ENCODE measurements around the gene SPINK5.

DNA sequence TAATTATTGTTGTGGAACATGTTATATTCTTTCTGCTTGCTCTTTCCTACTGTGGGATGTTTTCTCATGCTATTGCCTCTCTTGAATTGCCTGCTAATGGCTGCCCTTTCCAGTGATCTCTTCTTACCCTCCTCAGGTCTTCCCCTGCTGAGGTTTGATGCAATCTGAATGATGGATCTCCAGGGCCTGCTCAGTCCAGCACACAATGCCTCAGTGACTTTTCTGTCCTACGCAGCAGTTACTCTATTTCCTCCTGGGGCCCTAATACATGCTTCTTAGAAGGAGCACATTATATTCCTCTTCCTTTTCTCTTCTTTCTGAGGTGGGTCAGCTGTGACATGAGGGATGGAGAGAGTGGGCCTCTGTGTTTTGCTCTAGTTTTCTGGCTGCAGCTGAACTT is 104.5 kb downstream of the SPINK5 start, which contains the start of gene SPINK14:
- TF ChIP-seq POLR2A (IDR thresholded peaks at IDR 0.05; ENCODE audit: extremely low read depth, insufficient read length): no peak
- TF ChIP-seq, protein P1, sequence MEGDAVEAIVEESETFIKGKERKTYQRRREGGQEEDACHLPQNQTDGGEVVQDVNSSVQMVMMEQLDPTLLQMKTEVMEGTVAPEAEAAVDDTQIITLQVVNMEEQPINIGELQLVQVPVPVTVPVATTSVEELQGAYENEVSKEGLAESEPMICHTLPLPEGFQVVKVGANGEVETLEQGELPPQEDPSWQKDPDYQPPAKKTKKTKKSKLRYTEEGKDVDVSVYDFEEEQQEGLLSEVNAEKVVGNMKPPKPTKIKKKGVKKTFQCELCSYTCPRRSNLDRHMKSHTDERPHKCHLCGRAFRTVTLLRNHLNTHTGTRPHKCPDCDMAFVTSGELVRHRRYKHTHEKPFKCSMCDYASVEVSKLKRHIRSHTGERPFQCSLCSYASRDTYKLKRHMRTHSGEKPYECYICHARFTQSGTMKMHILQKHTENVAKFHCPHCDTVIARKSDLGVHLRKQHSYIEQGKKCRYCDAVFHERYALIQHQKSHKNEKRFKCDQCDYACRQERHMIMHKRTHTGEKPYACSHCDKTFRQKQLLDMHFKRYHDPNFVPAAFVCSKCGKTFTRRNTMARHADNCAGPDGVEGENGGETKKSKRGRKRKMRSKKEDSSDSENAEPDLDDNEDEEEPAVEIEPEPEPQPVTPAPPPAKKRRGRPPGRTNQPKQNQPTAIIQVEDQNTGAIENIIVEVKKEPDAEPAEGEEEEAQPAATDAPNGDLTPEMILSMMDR (IDR thresholded peaks at IDR 0.05; ENCODE audit: low read depth, low read length): no peak
- no peak for TF ChIP-seq MYC (IDR thresholded peaks at IDR 0.05; ENCODE audit: low read depth, low read length)
- TF ChIP-seq, protein P2, sequence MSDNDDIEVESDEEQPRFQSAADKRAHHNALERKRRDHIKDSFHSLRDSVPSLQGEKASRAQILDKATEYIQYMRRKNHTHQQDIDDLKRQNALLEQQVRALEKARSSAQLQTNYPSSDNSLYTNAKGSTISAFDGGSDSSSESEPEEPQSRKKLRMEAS (IDR thresholded peaks at IDR 0.05; ENCODE audit: low read depth, low read length): no peak
